OCI-LY7 (cell line): ENCODE results near the gene ADARB2. TPM values are rescaled to one million over a fixed set of nuclear protein-coding genes. Genes with fewer than 3 reads are reported as not detected.
"Not testable (repeated sequence)": the region's sequence is repeated elsewhere in the genome, so short reads cannot be mapped to it uniquely, and the experiment has no call there.

Experiments used
- BruUV-seq: library from RNA; stranded (reverse); fragments of 400-500 nt; replicated peaks from 2 replicates; lab custom pipeline; 2021; lab: Mats Ljungman, UMichigan
- CTCF ChIA-PET: fragments of 300-600 bp; sonication (Branson Sonifier 250); formaldehyde crosslinking; loops from one replicate; lab custom pipeline; 2022; ENCODE audit warnings: antibody characterized with exemption; ENCODE audit not compliant: unreplicated experiment; lab: Charles Lee
- POLR2A ChIA-PET: fragments of 300-600 bp; sonication (Branson Sonifier 250); formaldehyde crosslinking; loops from one replicate; lab custom pipeline; 2022; ENCODE audit warnings: antibody characterized with exemption; lab: Charles Lee
- DNase-seq: peaks from one replicate; pipeline ENCODE4 v3.0.0-alpha.2; 2015; ENCODE audit warnings: low spot score
- H2AFZ ChIP-seq: fragments of 200-600 bp; sonication (generic), shearing (Covaris generic); 2 replicates; pipeline ENCODE4 v1.6.1; 2014; ENCODE audit warnings: mild to moderate bottlenecking, antibody characterized with exemption, low read length, moderate library complexity
- H3K27ac ChIP-seq: fragments of 200-600 bp; sonication (generic); 2 replicates; pipeline ENCODE4 v1.5.1; 2014; ENCODE audit warnings: mixed run types, low read depth, mild to moderate bottlenecking, moderate library complexity, low read length, inconsistent platforms; ENCODE audit not compliant: poor library complexity, severe bottlenecking
- H3K36me3 ChIP-seq: fragments of 200-600 bp; sonication (generic); 2 replicates; pipeline ENCODE4 v1.6.1; 2014; ENCODE audit warnings: mild to moderate bottlenecking, antibody characterized with exemption, low read length, moderate library complexity, mixed read lengths; ENCODE audit not compliant: insufficient read depth
- H3K4me1 ChIP-seq: fragments of 200-600 bp; sonication (generic); 2 replicates; pipeline ENCODE4 v1.5.1; 2014; ENCODE audit warnings: mild to moderate bottlenecking, low read length; ENCODE audit not compliant: insufficient read depth, poor library complexity, severe bottlenecking
- H3K4me2 ChIP-seq: fragments of 200-600 bp; sonication (generic); 2 replicates; pipeline ENCODE4 v1.6.1; 2014; ENCODE audit warnings: mild to moderate bottlenecking, low read length
- H3K4me3 ChIP-seq: fragments of 200-600 bp; sonication (generic); 2 replicates; pipeline ENCODE4 v1.5.1; 2014; ENCODE audit warnings: mild to moderate bottlenecking, low read depth, low read length; ENCODE audit not compliant: poor library complexity, severe bottlenecking
- H3K79me2 ChIP-seq: fragments of 200-600 bp; sonication (generic); 2 replicates; pipeline ENCODE4 v1.6.1; 2016; ENCODE audit warnings: low read depth, mild to moderate bottlenecking, low read length, moderate library complexity, mixed read lengths; ENCODE audit not compliant: insufficient read depth
- H3K9me2 ChIP-seq: fragments of 200-600 bp; sonication (generic); 2 replicates; pipeline ENCODE4 v1.6.1; 2016; ENCODE audit warnings: mild to moderate bottlenecking, low read length, mixed read lengths; ENCODE audit not compliant: insufficient read depth
- H3K9me3 ChIP-seq: fragments of 200-600 bp; sonication (generic); 2 replicates; pipeline ENCODE4 v1.6.1; 2014; ENCODE audit warnings: mild to moderate bottlenecking, mixed run types, low read length, mixed read lengths
- H4K20me1 ChIP-seq: fragments of 200-600 bp; sonication (generic); 2 replicates; pipeline ENCODE4 v1.6.1; 2014; ENCODE audit warnings: mild to moderate bottlenecking, antibody characterized with exemption, low read length, moderate library complexity, mixed read lengths; ENCODE audit not compliant: insufficient read depth
- EZH2phosphoT487 ChIP-seq: fragments of 200-600 bp; sonication (generic); IDR thresholded peaks from 2 replicates; pipeline ENCODE4 v1.6.1; 2018; ENCODE audit warnings: low read depth, borderline replicate concordance, mild to moderate bottlenecking, mixed run types, antibody characterized with exemption, low read length, moderate library complexity, mixed read lengths
- intact Hi-C: fragments of 100-400 bp; cut with micrococcal nuclease; formaldehyde crosslinking; loops from one replicate; pipeline ENCODE4 v1.10.0; 2022; ENCODE audit not compliant: unreplicated experiment
- total RNA-seq, 2 experiments: library from RNA; depleted of rRNA in 1 of 2; stranded (reverse); fragments of >200 nt in 1 of 2; shearing (Covaris generic) in 1 of 2; gene quantifications; 2 replicates each; pipeline ENCODE4 v1.2.3, GENCODE V29; 2014 to 2022
- TF ChIP-seq, protein P1 (sequence below): fragments of 200-600 bp; sonication (generic); conservative IDR thresholded peaks from 2 replicates; pipeline ENCODE4 v1.5.1; 2014; ENCODE audit warnings: mild to moderate bottlenecking, antibody characterized with exemption, low read length, moderate library complexity, mixed read lengths

Gene ADARB2
- total RNA-seq, 2 experiments from 2014 or later, result 0.03 TPM; not detected in 1

DNA sequence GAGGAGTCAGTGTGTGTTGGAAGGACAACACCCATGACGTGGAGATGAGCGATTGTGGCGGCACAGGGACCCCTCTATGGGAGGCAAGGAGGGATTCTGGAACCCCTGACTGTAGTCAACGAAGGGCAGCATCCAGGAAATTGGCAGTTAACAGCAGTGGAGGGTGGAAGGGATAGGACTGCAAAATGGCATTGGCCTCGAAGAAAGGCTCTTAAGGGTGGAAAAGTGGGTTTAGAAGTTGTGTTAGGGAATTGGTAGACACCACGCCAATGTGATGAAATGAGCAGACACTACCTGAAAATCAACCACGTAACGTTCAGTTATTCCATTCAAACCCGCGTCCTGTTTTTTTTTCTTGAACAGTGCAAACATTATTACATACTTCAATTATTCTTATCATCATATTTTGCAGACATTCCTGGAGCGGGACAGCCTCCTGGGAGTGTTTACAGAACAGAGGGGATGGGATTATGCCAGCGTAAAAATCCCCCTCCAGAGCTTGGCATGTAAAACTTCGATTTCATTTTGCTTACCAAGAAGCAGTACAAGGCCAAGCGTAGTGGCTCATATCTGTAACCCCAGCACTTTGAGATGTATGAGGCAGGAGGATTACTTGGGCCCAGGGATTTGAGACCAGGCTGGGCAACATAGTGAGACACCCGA lies 409.0 kb downstream of the ADARB2 start:
- intact Hi-C loops, result no loop called here
- H3K4me2 ChIP-seq, result no peak overlapping the region
- no peak for DNase-seq
- H3K9me3 ChIP-seq, result no peaks in the 10 kb centered on the region
- no peaks in the 10 kb centered on the region for H3K79me2 ChIP-seq
- CTCF ChIA-PET, result no interaction called here
- BruUV-seq, result no TSS peak
- no peak for TF ChIP-seq EZH2phosphoT487
- TF ChIP-seq, protein P1, sequence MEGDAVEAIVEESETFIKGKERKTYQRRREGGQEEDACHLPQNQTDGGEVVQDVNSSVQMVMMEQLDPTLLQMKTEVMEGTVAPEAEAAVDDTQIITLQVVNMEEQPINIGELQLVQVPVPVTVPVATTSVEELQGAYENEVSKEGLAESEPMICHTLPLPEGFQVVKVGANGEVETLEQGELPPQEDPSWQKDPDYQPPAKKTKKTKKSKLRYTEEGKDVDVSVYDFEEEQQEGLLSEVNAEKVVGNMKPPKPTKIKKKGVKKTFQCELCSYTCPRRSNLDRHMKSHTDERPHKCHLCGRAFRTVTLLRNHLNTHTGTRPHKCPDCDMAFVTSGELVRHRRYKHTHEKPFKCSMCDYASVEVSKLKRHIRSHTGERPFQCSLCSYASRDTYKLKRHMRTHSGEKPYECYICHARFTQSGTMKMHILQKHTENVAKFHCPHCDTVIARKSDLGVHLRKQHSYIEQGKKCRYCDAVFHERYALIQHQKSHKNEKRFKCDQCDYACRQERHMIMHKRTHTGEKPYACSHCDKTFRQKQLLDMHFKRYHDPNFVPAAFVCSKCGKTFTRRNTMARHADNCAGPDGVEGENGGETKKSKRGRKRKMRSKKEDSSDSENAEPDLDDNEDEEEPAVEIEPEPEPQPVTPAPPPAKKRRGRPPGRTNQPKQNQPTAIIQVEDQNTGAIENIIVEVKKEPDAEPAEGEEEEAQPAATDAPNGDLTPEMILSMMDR, result no peak
- H3K9me2 ChIP-seq, result no peaks in the 10 kb centered on the region
- H3K36me3 ChIP-seq, result no peaks in the 10 kb centered on the region
- no peak overlapping the region for H2AFZ ChIP-seq
- no peaks in the 10 kb centered on the region for H3K4me1 ChIP-seq
- no peaks in the 10 kb centered on the region for H4K20me1 ChIP-seq
- no peak overlapping the region for H3K4me3 ChIP-seq
- no peak overlapping the region for H3K27ac ChIP-seq
- POLR2A ChIA-PET, result no interaction called here

DNA sequence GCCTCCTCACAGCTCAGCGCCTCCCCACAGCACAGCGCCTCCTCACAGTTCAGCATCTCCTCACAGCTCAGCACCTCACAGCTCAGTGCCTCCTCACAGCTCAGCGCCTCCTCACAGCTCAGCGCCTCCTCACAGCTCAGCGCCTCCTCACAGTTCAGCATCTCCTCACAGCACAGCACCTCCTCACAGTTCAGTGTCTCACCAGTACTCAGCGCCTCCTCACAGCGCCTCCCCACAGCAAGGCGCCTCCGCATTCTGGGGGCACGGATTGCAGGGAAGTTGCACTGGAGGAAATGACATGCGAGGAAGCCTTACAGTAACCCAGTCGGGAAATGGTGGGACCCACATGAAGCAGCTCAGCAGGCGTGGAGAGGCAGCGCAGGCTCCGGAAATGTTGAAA lies 409.6 kb downstream of the ADARB2 start:
- Histone ChIP-seq H3K36me3 (no peaks in the 10 kb centered on the region), H3K79me2 (no peaks in the 10 kb centered on the region), H2AFZ (no peak overlapping the region), H3K9me2 (no peaks in the 10 kb centered on the region), H3K4me2 (no peak overlapping the region), H4K20me1 (no peaks in the 10 kb centered on the region), H3K4me1 (no peaks in the 10 kb centered on the region), H3K27ac (no peak overlapping the region), H3K4me3 (no peak overlapping the region), H3K9me3 (no peaks in the 10 kb centered on the region)
- no peak for TF ChIP-seq EZH2phosphoT487
- TF ChIP-seq, protein P1, result no peak
- intact Hi-C loops, result no loop called here
- no peak for DNase-seq
- BruUV-seq, result no TSS peak
- ChIA-PET POLR2A (no interaction called here), CTCF (no interaction called here)

DNA sequence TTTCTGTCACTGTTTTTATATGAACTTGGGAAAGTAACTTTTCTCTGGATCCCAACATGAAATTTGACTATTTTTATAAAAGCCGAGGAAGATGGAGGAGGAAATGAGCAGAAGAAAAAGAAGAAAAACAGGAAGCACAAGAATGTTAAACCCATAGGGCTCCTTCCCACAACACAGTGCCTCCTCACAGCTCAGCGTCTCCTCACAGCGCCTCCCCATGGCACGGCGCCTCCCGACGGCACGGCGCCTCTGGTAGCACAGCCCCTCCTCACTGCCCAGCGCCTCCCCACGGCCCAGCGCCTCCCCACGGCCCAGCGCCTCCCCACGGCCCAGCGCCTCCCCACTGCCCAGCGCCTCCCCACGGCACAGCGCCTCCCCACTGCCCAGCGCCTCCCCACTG lies 410.8 kb downstream of the ADARB2 start:
- H3K4me1 ChIP-seq, DNase-seq, H4K20me1 ChIP-seq, intact Hi-C loops, H3K9me2 ChIP-seq, H3K36me3 ChIP-seq, H3K9me3 ChIP-seq, H3K27ac ChIP-seq, H3K79me2 ChIP-seq, CTCF ChIA-PET, POLR2A ChIA-PET, BruUV-seq, H3K4me2 ChIP-seq, H2AFZ ChIP-seq, H3K4me3 ChIP-seq: not testable (repeated sequence)
